IPS DF 19.7 (cell line): ENCODE measurements around the gene SP4.
"Not testable (repeated sequence)": the region's sequence is repeated elsewhere in the genome, so short reads cannot be mapped to it uniquely, and the experiment has no call there.

Experiments
- DNase-seq: peaks from one replicate; pipeline ENCODE4 v3.0.0-alpha.2; 2013; ENCODE audit warnings: low read depth, low spot score

Gene SP4

DNA sequence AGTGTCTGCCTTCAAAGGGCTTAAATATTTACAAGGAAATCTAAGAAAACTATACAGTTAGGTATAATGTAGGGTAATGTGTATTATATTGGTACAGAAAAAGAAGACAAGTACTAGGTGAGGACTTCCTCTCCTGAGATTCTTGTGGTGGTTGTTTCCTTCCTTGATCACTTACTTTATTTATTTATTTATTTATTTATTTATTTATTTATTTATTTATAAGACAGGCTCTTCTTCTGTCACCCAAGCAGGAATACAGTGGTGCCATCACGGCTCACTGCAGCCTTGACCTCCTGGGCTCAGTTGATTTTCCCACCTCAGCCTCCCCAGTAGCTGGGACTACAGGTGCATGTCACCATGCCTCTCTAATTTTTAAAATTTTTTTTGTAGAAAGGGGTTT is 96.8 kb downstream of the SP4 start:
- DNase-seq, result no peak

DNA sequence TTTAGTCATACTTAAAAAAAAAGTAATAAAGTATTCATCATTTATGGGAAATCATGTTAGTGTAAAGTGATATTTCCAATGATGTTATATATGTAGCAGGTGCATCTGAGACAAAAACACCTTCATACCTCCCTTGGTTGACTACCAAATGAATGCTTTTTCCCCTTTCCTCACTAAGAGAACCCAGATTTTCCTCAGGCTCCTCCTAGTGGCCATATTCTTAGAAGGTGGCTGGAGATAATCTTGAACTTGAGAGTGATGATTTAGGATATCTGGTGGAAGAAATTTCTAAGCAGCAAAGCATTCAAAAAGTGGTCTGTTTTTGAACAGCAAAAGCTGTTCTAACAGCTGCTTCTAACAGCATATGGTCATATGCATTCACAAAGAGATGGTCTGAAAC is 98.1 kb downstream of the SP4 start:
- no peak for DNase-seq

DNA sequence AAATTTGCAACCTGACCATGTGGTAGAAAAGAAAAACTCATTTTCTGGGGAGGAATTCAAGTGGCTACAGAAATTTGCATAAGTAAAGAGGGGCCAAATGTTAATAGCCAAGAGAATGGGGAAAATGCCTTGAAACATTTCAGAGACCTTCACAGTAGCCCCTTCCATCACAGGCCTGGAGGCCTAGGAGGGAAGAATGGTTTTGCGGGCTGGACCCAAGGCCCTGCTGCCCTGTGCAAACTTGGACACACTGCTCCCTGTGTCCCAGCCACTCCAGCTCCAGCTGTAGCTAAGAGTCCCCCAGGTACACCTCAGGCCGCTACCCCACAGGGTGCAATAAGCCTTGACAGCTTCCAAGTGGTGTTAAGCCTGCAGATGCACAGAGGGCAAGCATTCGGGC is 98.6 kb downstream of the SP4 start:
- DNase-seq, result no peak

DNA sequence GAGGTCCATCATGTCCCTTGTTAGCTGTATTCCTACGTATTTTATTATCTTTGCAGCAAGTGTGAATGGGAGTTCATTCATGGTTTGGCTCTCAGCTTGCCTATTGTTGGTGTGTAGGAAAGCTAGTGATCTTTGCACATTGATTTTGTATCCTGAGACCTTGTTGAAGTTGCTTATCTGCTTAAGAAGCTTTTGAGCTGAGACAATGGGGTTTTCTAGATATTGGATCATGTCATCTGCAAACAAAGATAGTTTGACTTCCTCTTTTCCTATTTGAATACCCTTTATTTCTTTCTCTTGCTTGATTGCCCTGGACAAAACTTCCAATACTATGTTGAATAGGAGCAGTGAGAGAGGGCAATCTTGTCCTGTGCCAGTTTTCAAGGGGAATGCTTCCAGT is 104.6 kb downstream of the SP4 start:
- DNase-seq, result not testable (repeated sequence)

DNA sequence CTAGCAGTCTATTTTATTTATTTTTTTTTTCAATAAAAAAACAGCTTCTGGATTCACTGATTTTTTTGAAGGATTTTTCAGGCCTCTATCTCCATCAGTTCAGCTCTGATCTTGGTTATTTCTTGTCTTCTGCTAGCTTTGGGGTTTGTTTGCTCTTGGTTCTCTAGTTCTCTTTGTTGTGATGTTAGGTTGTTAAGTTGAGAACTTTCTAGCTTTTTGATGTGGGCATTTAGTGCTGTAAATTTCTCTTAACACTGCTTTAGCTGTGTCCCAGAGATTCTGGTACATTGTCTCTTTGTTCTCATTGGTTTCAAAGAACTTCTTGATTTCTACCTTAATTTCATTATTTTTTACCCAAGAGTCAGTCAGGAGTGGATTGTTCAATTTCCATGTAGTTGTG is 105.8 kb downstream of the SP4 start:
- DNase-seq, result not testable (repeated sequence)

DNA sequence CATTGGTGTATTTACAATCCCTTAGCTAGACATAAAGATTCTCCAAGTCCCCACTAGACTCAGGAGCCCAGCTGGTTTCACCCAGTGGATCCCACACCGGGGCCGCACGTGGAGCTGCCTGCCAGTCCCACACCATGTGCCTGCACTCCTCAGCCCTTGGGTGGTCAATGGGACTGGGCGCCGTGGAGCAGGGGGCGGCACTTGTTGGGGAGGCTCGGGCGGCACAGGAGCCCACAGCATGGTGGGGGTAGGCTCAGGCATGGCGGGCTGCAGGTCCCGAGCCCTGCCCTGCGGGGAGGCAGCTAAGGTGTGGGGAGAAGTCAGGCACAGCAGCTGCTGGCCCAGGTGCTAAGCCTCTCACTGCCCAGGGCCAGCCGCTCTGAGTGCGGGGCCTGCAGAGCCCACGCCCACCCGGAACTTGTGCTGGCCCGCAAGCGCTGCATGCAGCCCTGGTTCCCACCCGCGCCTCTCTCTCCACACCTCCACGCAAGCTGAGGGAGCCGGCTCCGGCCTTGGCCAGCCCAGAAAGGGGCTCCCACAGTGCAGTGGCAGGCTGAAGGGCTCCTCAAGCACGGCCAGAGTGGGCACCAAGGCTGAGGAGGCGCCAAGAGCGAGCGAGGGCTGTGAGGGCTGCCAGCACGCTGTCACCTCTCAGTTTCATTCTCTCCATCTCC is 108.7 kb downstream of the SP4 start:
- DNase-seq, result not testable (repeated sequence)

DNA sequence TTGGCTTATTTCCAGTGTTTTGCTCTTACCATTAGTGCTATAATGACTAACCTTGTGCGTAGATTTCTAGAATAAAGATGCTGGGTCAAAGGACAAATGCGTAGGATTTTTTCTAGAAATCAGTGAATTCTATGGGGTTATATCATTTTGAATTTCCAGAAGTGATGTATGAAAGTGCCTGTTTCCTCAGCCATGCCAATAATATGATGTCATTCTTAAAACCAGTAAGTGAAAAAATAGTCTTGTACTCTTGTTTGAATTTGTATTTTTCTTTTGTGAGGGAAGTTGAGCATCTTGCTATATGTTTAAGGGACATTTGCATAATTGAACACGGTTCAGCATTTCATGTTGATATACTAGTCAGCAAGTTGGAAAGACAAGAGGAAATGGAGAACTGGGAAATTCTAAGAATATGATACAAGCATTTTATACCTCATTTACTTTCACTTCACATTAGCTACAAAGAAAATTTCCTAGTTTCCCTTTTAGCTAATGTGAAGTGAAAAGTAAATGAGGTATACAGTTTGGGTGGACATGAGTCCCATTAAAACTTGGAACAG is 111.1 kb downstream of the SP4 start:
- DNase-seq, result no peak

DNA sequence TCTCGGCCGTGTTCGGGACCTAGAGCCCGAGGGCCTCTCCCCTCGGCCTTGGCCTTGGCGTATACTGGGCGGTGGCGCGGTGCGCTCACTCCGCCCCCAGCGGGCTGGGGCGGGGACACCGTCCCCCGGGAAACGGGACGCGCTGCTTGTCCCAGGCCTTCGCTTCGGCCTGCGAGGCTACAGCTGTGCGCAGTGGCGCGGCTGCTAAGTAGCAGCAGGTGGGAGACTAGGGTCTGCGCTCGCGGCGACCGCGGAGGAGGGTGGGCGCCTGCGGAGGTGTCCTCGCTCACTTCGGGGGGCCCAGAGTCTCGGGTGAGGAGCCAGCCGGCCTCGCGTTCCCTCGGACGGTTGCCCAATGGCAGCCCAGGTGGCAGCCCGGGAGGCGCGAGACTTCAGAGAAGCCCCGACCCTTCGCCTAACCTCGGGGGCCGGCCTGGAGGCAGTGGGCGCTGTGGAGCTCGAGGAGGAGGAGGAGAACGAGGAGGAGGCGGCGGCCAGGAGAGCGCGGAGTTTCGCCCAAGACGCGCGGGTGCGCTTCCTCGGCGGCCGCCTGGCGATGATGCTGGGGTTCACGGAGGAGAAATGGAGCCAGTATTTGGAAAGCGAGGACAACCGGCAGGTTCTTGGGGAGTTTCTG is 115.1 kb downstream of the SP4 start, which contains the start of gene DNAH11:
Gene DNAH11 (plus strand): TSS at position 149 of the 637 bp plus-strand sequence. CDS start 207 bp downstream, at position 356.
- DNase-seq, result peak; percentile 35

DNA sequence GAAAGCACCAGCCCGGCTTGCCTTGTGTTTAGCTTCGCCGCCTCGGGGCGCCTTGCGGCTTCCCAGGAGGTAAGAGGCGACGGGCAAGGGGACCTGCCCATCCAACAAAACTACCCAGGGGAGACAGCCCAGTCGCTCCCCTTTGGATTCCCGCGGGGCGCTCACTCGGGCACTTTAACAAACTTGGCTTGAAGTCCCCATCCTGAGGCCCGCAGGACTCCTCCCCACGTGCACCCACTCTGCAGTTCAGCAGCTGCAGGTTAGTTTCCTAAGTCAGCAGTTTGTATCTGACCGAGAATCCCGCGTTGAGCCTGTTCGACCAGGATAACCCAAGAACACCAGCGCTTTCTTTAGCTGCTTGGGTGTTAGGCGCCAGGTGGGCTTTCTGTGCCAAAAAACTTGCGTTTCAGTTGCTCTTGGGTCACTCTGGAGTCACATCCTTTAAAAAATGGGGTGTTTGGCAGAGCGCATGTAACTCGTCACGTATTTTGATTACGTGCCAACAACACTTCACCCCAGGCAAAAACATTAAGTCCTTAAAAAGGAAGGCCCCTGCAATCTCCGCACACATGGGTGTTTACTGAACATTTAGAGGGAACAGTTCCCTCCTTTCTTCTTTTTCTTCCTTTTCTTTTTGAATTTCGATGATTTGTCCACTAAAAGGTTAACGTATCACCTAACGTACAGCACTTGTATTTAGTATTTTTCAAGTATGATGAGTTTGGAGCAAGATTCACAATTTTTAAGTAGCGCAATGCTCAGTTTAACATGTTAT is 115.8 kb downstream of the SP4 start:
- peak; percentile 15 for DNase-seq

DNA sequence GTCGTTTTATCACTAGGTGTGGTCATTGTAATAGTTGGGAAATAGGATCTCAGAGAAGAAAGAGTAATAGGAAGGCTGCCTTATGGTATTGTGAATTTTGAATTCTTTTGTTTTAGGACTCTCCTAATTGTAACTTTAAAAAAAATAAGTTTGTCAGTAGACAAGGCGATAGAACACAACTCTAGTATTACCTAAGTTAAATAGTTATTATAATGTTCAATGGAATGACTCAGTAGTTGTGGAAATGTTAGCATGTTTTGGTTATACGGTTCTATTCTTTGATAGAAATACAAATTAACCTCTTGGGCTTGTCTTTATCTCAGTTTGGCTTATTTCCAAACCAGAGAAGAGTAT is 116.4 kb downstream of the SP4 start:
- DNase-seq, result no peak

DNA sequence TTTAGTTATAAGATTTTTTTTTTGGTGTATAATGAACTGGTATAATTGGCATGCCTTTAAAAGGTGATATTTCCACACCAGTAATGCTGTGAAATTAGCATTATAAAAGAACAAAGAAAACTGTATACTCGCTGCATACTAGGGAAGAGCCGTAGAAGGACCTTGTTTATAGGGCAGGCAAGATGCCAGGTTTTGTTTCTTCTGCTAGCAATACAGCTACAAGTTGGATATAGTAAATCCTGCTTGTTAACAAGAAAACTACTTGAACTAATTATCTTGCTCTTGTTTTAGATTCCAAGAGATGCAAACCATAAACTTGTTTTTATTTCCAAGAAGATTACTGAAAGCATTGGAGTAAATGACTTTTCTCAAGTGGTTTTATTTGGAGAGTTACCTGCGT is 116.8 kb downstream of the SP4 start:
- no peak for DNase-seq

DNA sequence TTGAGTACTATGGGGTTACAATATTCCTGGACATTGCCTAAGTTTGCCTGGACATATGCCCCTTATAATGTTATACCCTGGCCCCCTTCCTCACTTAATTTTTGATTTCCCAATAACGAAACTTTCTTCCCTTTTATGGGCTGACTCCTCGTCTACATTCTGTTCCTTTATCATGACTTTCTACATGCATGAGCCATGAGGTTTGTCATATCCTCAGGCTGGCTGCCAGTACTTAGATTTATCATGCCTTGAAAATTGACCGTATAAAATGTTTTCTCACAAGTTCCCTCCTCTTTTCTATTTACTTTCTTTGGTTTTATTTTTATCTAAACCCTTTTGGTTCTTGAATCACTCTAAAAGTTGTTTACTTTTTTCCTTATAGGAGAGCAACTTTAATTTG is 119.6 kb downstream of the SP4 start:
- DNase-seq, result no peak

DNA sequence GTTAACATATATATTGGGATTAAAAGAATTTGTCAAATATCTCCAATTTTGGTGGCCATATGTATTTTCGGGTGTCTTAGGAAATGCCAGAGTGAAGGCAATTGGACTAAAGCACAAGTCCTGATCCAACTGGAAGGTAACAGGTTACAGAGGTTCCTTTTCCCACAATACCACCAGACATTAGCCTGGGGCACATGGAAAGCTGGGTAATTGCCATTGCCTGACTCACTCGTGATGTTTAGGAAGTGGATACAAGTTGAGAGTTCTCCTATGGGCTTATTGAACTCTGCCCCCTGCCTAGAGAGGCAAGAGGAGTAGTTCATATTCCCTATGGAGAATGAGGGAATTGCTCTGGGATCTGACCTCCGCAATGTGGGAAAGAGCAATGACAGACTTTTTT is 120.6 kb downstream of the SP4 start:
- DNase-seq, result no peak

DNA sequence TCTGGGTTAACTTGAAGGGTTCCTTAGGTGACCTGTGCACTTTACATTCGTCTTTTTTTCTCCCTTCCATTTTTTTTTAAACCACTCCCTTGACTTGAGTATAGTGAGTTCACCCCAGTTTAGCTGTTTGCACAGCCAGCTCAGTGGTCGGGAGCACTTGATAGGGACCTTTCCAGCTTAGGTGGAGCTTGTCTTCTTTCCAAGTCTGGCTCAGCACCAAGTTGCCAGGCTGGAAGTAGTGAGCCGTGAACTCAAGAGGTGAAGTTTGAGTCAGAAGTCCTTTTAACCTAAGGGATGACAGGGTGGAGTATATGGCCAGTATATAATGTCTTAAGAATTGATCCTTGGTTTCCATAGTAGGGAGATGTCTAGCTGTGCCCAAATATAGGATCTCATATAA is 122.2 kb downstream of the SP4 start:
- no peak for DNase-seq

DNA sequence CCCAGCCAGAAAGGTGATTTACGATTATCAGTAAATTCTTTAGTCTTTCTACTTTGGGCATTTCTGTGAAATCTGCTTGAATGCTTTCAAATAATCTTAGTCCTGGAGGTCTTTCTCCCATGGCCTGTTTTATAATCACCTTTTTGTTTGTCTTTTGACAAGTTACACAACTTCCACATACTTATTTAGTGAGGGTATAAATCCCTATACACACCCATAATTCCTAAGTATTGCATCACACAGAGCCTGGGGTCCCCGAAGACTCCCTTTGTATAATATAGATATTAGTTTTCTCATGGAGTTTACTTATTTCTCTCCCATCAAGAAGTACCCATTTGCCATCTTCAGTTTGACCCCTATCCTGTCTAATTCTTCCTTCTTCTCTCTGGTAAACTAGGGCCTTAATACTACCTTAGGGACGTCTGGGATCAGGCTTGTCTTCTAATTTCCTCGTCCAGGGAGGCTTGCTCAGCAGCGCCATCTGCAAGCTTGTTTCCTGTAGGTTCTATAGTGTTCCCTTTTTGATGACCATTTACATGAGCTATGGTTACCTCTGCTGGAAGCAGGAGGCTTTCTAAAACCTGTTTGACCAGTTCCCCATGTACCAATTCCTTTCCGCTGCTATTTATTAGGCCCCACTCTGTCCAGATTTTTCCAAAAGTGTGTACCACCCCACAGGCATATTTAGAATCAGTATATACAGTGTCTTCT is 123.1 kb downstream of the SP4 start:
- DNase-seq, result no peak

DNA sequence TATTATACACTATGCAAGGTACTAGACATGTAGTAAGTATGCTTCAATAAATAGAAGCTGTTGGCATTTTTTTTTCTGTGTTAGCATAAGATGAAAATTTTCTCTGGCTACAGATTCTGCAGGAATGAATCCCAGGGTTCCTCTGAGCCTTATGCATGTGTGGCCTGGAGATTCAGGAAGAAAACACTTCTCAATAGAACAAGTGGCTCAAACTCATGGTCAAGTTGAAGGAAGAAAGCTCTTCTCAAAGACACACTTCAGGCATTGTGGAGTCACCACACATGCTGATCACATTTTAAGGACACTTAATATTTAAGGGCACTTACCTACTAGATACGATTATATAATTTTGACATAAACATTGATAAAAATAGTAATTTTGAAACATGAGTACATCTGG is 134.5 kb downstream of the SP4 start:
- no peak for DNase-seq
